ENCODE measurements around the gene SMARCD2. TPM values are rescaled to one million over a fixed set of nuclear protein-coding genes. Genes with fewer than 3 reads are reported as not detected.
"Not testable (repeated sequence)": the region's sequence is repeated elsewhere in the genome, so short reads cannot be mapped to it uniquely, and the experiment has no call there.

The SMARCD2 gene
- total RNA-seq, 1 donor from 2014 or later, result 43.0 TPM

DNA sequence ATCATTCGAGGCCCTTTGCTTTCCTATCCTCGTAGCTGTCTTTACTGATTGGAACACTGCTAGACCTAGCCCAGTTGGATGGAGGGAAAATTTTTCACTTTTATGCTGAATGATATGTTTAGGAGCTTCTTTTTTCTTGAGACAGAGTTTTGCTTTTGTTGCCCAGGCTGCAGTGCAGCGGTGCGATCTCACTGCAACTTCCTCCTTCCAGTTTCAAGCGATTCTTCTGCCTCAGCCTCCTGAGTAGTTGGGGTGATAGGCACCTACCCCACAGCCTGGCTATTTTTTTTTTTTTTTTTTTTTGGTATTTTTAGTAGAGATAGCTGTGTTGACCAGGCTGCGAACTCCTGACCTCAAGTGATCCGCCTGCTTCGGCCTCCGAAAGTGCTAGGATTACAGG, 32.5 kb downstream of the SMARCD2 start:
- Mint-ChIP-seq H3K4me1 (no peaks in the 10 kb centered on the region), H3K9me3 (no peaks in the 10 kb centered on the region), H3K27me3 (ENCODE audit: low read depth) (no peaks in the 10 kb centered on the region), H3K4me3 (no peak overlapping the region), H3K36me3 (ENCODE audit: low read depth) (peaks cover 24% of the 10 kb centered on the region), H3K27ac (ENCODE audit: unreplicated experiment) (no peak overlapping the region)
- TF ChIP-seq CTCF (conservative IDR thresholded peaks at IDR 0.05), result no peak
- no peak for DNase-seq (ENCODE audit: low read depth, low spot score)

DNA sequence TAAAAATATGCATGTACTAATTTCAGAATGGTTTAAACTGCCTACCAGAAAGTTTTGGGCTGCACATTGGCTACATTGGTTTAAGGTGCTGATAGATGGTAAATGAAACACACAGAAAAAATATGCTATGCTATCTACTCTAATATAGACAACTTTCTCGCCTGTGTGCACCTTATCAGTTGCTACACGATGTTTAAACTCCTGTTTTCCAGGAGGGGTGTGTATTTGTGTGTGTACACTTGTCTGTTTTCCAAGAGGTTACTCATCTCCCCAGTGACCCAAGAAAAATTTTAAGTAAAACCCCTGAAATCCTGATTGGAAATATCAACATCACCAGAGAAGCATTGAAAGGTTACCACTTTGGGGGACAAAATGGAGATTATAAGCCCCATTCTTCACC, 36.9 kb downstream of the SMARCD2 start:
- H3K27ac Mint-ChIP-seq (ENCODE audit: unreplicated experiment), result no peak overlapping the region
- peaks cover 17% of the 10 kb centered on the region for H3K36me3 Mint-ChIP-seq (ENCODE audit: low read depth)
- DNase-seq (ENCODE audit: low read depth, low spot score), result no peak
- no peak for TF ChIP-seq CTCF (conservative IDR thresholded peaks at IDR 0.05)
- no peak overlapping the region for H3K4me3 Mint-ChIP-seq
- no peaks in the 10 kb centered on the region for H3K9me3 Mint-ChIP-seq
- H3K4me1 Mint-ChIP-seq, result no peaks in the 10 kb centered on the region
- no peaks in the 10 kb centered on the region for H3K27me3 Mint-ChIP-seq (ENCODE audit: low read depth)

- TF ChIP-seq CTCF (conservative IDR thresholded peaks at IDR 0.05), result no peak
- H3K27me3 Mint-ChIP-seq (ENCODE audit: low read depth), result no peaks in the 10 kb centered on the region
- peaks cover 17% of the 10 kb centered on the region for H3K36me3 Mint-ChIP-seq (ENCODE audit: low read depth)
- H3K27ac Mint-ChIP-seq (ENCODE audit: unreplicated experiment), result no peak overlapping the region
- DNase-seq (ENCODE audit: low read depth, low spot score), result no peak
- H3K4me1 Mint-ChIP-seq, result no peaks in the 10 kb centered on the region
- no peak overlapping the region for H3K4me3 Mint-ChIP-seq
- H3K9me3 Mint-ChIP-seq, result no peaks in the 10 kb centered on the region
These were observed 38.2 kb downstream of the SMARCD2 start for GRCh38 chr17:63804328-63804727.

DNA sequence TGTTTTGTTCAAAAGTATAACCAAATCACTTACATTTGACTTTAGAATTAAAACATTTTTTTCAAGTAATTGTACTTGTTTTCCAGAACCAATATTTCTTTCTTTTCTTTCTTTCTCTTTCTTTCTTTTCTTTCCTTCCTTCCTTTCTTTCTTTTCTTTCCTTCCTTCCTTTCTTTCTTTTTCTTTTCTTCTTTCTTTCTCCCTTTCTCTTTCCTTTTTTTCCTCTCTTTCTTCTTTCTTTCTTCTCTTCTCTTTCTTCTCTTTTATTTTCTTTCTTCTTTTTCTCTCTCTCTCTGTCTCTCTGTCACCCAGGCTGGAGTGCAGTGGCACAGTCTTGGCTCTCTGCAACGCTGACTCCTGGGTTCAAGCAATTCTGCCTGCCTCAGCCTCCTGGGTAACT, 41.7 kb downstream of the SMARCD2 start:
- H3K27me3 Mint-ChIP-seq (ENCODE audit: low read depth), result no peaks in the 10 kb centered on the region
- no peak overlapping the region for H3K27ac Mint-ChIP-seq (ENCODE audit: unreplicated experiment)
- peaks cover 9% of the 10 kb centered on the region for H3K36me3 Mint-ChIP-seq (ENCODE audit: low read depth)
- no peaks in the 10 kb centered on the region for H3K4me1 Mint-ChIP-seq
- H3K9me3 Mint-ChIP-seq, result no peaks in the 10 kb centered on the region
- H3K4me3 Mint-ChIP-seq, result no peak overlapping the region
- no peak for DNase-seq (ENCODE audit: low read depth, low spot score)
- no peak for TF ChIP-seq CTCF (conservative IDR thresholded peaks at IDR 0.05)

GRCh38 chr17:63798572-63799106, 43.8 kb downstream of the SMARCD2 start:
- Mint-ChIP-seq H3K9me3 (no peaks in the 10 kb centered on the region), H3K4me1 (no peaks in the 10 kb centered on the region), H3K4me3 (no peak overlapping the region), H3K27ac (ENCODE audit: unreplicated experiment) (no peak overlapping the region), H3K27me3 (ENCODE audit: low read depth) (no peaks in the 10 kb centered on the region), H3K36me3 (ENCODE audit: low read depth) (peaks cover 9% of the 10 kb centered on the region)
- no peak for DNase-seq (ENCODE audit: low read depth, low spot score)
- no peak for TF ChIP-seq CTCF (conservative IDR thresholded peaks at IDR 0.05)

- H3K9me3 Mint-ChIP-seq; H3K27ac Mint-ChIP-seq (ENCODE audit: unreplicated experiment); H3K27me3 Mint-ChIP-seq (ENCODE audit: low read depth); H3K4me3 Mint-ChIP-seq; H3K36me3 Mint-ChIP-seq (ENCODE audit: low read depth); H3K4me1 Mint-ChIP-seq; DNase-seq (ENCODE audit: low read depth, low spot score): not testable (repeated sequence)
These were observed 46.1 kb downstream of the SMARCD2 start for GRCh38 chr17:63796375-63796774.

All from neural crest cell (in vitro differentiated cells).